HG02798 (cell line): ENCODE measurements around the gene RBBP5.

Experiments
- ATAC-seq: cut with Tn5 transposase; IDR thresholded peaks from one replicate; pipeline ENCODE4 v1.9.1; 2021; ENCODE audit warnings: mild to moderate bottlenecking; ENCODE audit not compliant: unreplicated experiment, poor library complexity

RBBP5 gene

DNA sequence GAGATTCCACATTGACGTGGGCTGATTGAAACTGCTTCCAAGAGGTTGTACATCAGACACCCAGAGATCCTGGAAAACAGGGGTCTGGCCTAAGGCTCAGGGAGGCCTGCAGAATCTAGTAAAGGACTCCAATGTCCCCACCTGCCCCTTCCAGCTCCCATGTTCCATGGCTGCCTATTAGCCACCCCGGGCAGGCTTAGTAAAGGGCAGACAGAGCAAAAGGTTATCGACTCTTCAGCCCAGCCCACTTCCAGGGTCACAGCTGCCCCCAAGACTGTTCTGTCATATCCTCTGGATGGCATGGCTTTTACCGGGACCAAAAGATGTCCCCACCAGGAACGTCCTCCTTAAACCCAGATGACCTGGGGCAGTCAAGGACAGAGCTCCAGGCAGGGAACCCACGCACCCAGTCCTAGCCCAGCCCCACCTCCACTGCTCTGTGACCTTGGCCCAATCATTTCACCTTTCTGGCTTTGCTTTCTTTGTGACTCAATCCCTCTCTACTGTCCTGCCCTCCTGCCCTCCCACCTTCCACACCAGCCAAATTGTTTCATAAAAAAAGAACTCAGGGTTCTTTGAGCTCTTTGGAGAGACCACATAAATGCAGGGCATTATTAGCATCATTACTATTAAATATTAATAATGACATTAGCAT lies 83.5 kb downstream of the RBBP5 start:
- no peak for ATAC-seq

DNA sequence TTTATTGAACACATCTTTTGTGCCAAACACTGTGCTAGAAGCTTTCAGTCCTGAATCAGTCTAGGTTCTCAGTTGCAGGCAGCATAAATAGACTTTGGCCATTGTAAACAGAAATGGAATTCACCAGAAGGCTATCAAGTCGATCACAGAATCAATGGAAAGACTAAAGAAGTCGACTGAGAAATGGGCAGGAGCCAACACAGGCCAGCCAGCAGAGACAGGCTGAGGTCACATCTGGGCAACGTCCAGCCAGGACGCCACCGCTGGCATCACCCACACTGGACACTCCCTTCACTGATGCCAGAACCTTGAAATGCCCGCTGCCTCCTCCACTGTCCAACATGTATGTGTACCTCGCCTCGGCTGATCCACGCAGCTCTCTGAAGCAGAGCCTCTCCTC lies 84.2 kb downstream of the RBBP5 start:
- no peak for ATAC-seq
